ENCODE data around the gene TCTN1. TPM values are rescaled to one million over a fixed set of nuclear protein-coding genes. Genes with fewer than 3 reads are reported as not detected.
A peak's percentile ranks its signal among the peaks of the same experiment; 100 is the strongest.

Gene TCTN1
- total and polyA plus RNA-seq, 9 of the 15 experiments (the other 6 are each of a cell fraction or from before 2014, with no cell fraction given): 0.32 to 12.5 (median 4.0) TPM

- no peak for TF ChIP-seq ZNF449 (CRISPR knock-in tag; IDR thresholded peaks at IDR 0.05)
- TF ChIP-seq RBBP5 (IDR thresholded peaks at IDR 0.05; ENCODE audit: borderline replicate concordance, insufficient read depth, low read length, poor library complexity, severe bottlenecking): peak; percentile 85
- no peak for TF ChIP-seq BACH1 (tag; IDR thresholded peaks at IDR 0.05)
- peak; percentile 16 for TF ChIP-seq PRDM10 (IDR thresholded peaks at IDR 0.05; ENCODE audit: partially characterized antibody)
- no peak for TF ChIP-seq JUN (IDR thresholded peaks at IDR 0.05; ENCODE audit: borderline replicate concordance, low read depth, low read length)
- peak; percentile 86; the same call in 1 of the 2 replicates for TF ChIP-seq JUN (CRISPR knock-in tag; IDR thresholded peaks at IDR 0.05; ENCODE audit: borderline replicate concordance)
- peak; percentile 39; the same call in 1 of the 2 replicates for TF ChIP-seq SPI1 (IDR thresholded peaks at IDR 0.05; ENCODE audit: borderline replicate concordance, low read depth, low read length)
- no peak for TF ChIP-seq SMAD3 (CRISPR knock-in tag; conservative IDR thresholded peaks at IDR 0.05)
- no peak for TF ChIP-seq FOXO4 (CRISPR knock-in tag; IDR thresholded peaks at IDR 0.05)
- 0 out of 2 replicates have a peak, but pooled peaks have one; percentile 2 for TF ChIP-seq ZNF263 (CRISPR knock-in tag; IDR thresholded peaks at IDR 0.05; ENCODE audit: borderline replicate concordance)
- TF ChIP-seq E2F4 (CRISPR knock-in tag; IDR thresholded peaks at IDR 0.05; ENCODE audit: low read depth): peak; percentile 56; the same call in 1 of the 2 replicates
- peak; percentile 74; the same call in 1 of the 2 replicates for TF ChIP-seq KAT7 (CRISPR knock-in tag; IDR thresholded peaks at IDR 0.05; ENCODE audit: borderline replicate concordance)
- no peak for TF ChIP-seq ZNF766 (CRISPR knock-in tag; conservative IDR thresholded peaks at IDR 0.05)
- TF ChIP-seq HES1 (IDR thresholded peaks at IDR 0.05; ENCODE audit: low read depth): no peak
Observed at GRCh38 chr12:110582276-110583136, 31.4 kb upstream of the TCTN1 start (continued).
